Activated CD4-positive, alpha-beta T cell treated with anti-CD3 and anti-CD28 coated beads for 1 hour (primary cell): ENCODE measurements around the gene CFAP45.
"Not testable (repeated sequence)": the region's sequence is repeated elsewhere in the genome, so short reads cannot be mapped to it uniquely, and the experiment has no call there.

Experiments used
- DNase-seq: peaks from one replicate; pipeline ENCODE4 v3.0.0-alpha.2; 2020

CFAP45 gene

GRCh38 chr1:159922511-159923202, 22.7 kb upstream of the CFAP45 start:
- no peak for DNase-seq

GRCh38 chr1:159921700-159922504, 21.9 kb upstream of the CFAP45 start:
- DNase-seq: no peak

- no peak for DNase-seq
These were observed 21.3 kb upstream of the CFAP45 start for GRCh38 chr1:159921251-159921650.

- DNase-seq: no peak
These were observed 20.7 kb upstream of the CFAP45 start for GRCh38 chr1:159920651-159921050.

- no peak for DNase-seq
These were observed 20.2 kb upstream of the CFAP45 start for GRCh38 chr1:159920202-159920601.

GRCh38 chr1:159919236-159919865, 19.4 kb upstream of the CFAP45 start:
- DNase-seq: no peak

GRCh38 chr1:159918352-159919200, 18.6 kb upstream of the CFAP45 start:
- no peak for DNase-seq

GRCh38 chr1:159917533-159918351, 17.8 kb upstream of the CFAP45 start:
- no peak for DNase-seq

- DNase-seq: no peak
These were observed 16.5 kb upstream of the CFAP45 start for GRCh38 chr1:159916242-159917051.

GRCh38 chr1:159915571-159916241, 15.7 kb upstream of the CFAP45 start:
- DNase-seq: no peak

GRCh38 chr1:159914252-159915018, 14.5 kb upstream of the CFAP45 start:
- no peak for DNase-seq

GRCh38 chr1:159913451-159914192, 13.7 kb upstream of the CFAP45 start:
- DNase-seq: no peak

- DNase-seq: no peak
These were observed 11.5 kb upstream of the CFAP45 start for GRCh38 chr1:159911326-159912070.

- no peak for DNase-seq
These were observed 8.3 kb upstream of the CFAP45 start for GRCh38 chr1:159908031-159908940.

- no peak for DNase-seq
These were observed 7.0 kb upstream of the CFAP45 start for GRCh38 chr1:159906960-159907359.

- not testable (repeated sequence) for DNase-seq
These were observed 4.1 kb upstream of the CFAP45 start for GRCh38 chr1:159904036-159904435.

- no peak for DNase-seq
These were observed 2.6 kb upstream of the CFAP45 start for GRCh38 chr1:159902541-159902940.
